Measurements from ENCODE around the gene DERL3. TPM values are rescaled to one million over a fixed set of nuclear protein-coding genes. Genes with fewer than 3 reads are reported as not detected.

DERL3 gene
- total RNA-seq, 1 donor from 2014 or later = 2.0 TPM

GRCh38 chr22:23786752-23787599 is 51.8 kb downstream of the DERL3 start, which contains the start of gene SMARCB1:
SMARCB1 (plus strand) TSS chr22:23786966; CDS start chr22:23787170, 204 bp downstream.
- Mint-ChIP-seq H3K9me3 (ENCODE audit: low read depth) (no peaks in the 10 kb centered on the region), H3K4me3 (ENCODE audit: unreplicated experiment) (peak within 1 kb of the TSS; percentile 83), H3K27ac (ENCODE audit: unreplicated experiment) (peak within 1 kb of the TSS; percentile 91), H3K36me3 (ENCODE audit: low read depth) (no peaks in the 10 kb centered on the region), H3K27me3 (ENCODE audit: low read depth) (no peaks in the 10 kb centered on the region), H3K4me1 (ENCODE audit: low read depth) (peaks cover 52% of the 10 kb centered on the region)
- DNase-seq (ENCODE audit: low spot score) = no peak
- no peak for TF ChIP-seq CTCF (IDR thresholded peaks at IDR 0.05)

DNA sequence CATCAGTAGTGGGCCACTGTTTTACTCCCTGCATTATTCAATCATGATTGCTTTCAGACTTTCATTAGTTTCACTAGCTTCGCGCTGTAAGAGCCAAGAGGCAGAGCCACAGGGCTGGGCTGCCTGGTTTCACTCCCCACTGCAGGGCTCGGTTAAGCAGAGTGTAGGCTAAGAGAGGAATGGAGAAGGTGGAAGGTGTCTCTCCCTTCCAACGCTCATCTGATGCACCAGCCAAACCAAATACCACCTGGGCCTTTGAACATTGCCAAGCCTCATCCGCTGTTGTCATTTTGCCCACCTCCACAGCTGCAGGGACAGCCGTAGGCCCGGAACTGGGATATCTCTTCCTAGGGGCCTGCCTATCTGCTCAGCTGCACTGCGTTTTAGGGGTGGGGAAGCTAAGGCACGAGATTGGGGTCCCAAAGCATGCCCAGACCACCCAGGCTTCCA is 52.5 kb downstream of the DERL3 start:
- no peak for DNase-seq (ENCODE audit: low spot score)
- H3K27ac Mint-ChIP-seq (ENCODE audit: unreplicated experiment) = peak overlapping the region; percentile 91
- H3K4me3 Mint-ChIP-seq (ENCODE audit: unreplicated experiment) = peak overlapping the region; percentile 83
- H3K36me3 Mint-ChIP-seq (ENCODE audit: low read depth) = no peaks in the 10 kb centered on the region
- H3K9me3 Mint-ChIP-seq (ENCODE audit: low read depth) = no peaks in the 10 kb centered on the region
- H3K27me3 Mint-ChIP-seq (ENCODE audit: low read depth) = no peaks in the 10 kb centered on the region
- no peak for TF ChIP-seq CTCF (IDR thresholded peaks at IDR 0.05)
- peaks cover 54% of the 10 kb centered on the region for H3K4me1 Mint-ChIP-seq (ENCODE audit: low read depth)

Other genes starting within 250 kb of the DERL3 start
- not detected in 3 replicates for gene DRICH1, start 206.7 kb downstream of the DERL3 start, total RNA-seq
- gene RGL4, start 148.0 kb downstream of the DERL3 start, total RNA-seq = not detected in 3 replicates
- gene ZNF70, start 87.9 kb downstream of the DERL3 start, total RNA-seq = 11.9 to 12.8 TPM (median 12.1 TPM) in 3 replicates
- gene VPREB3, start 84.6 kb downstream of the DERL3 start, total RNA-seq = not detected in 3 replicates
- gene C22orf15, start 76.0 kb downstream of the DERL3 start, total RNA-seq = not detected in 3 replicates
- gene CHCHD10, start 71.0 kb downstream of the DERL3 start, total RNA-seq = 42.6 to 78.5 TPM (median 62.2 TPM) in 3 replicates
- 68.4 to 172 TPM (median 169 TPM) in 3 replicates for gene MMP11, start 66.2 kb downstream of the DERL3 start, total RNA-seq
- 102 to 133 TPM (median 114 TPM) in 3 replicates for gene SMARCB1, start 52.0 kb downstream of the DERL3 start, total RNA-seq
- 14.5 to 14.9 TPM (median 14.8 TPM) in 3 replicates for gene SLC2A11, start 18.9 kb upstream of the DERL3 start, total RNA-seq
- 466 to 518 TPM (median 502 TPM) in 3 replicates for gene MIF, start 55.4 kb upstream of the DERL3 start, total RNA-seq
- 1.8 to 2.9 TPM in 2 of 3 replicates, not detected in the other for gene GSTT2B, start 122.2 kb upstream of the DERL3 start, total RNA-seq
- not detected in 3 replicates for gene DDTL, start 127.9 kb upstream of the DERL3 start, total RNA-seq
- gene DDT, start 135.4 kb upstream of the DERL3 start, total RNA-seq = 93.1 to 102 TPM (median 101 TPM) in 3 replicates
- not detected in 3 replicates for gene GSTT2, start 141.1 kb upstream of the DERL3 start, total RNA-seq
- not detected in 3 replicates for gene GSTT4, start 166.4 kb upstream of the DERL3 start, total RNA-seq
- gene CABIN1, start 172.3 kb upstream of the DERL3 start, total RNA-seq = 38.5 to 43.7 TPM (median 43.0 TPM) in 3 replicates

All from chondrocyte (in vitro differentiated cells).